Measurements from ENCODE around the gene GON4L. TPM values are rescaled to one million over a fixed set of nuclear protein-coding genes. Genes with fewer than 3 reads are reported as not detected.
"Not testable (repeated sequence)": the region's sequence is repeated elsewhere in the genome, so short reads cannot be mapped to it uniquely, and the experiment has no call there.

GON4L gene
- total RNA-seq, 1 experiment from 2014 or later: 43.7 TPM

GRCh38 chr1:155706139-155706538 lies 150.9 kb downstream of the GON4L start:
- Mint-ChIP-seq H3K4me1 (ENCODE audit: low read depth, unreplicated experiment) (no peaks in the 10 kb centered on the region), H3K27ac (ENCODE audit: unreplicated experiment) (no peak overlapping the region), H3K9me3 (ENCODE audit: unreplicated experiment) (peaks cover 7% of the 10 kb centered on the region), H3K4me3 (ENCODE audit: unreplicated experiment) (no peak overlapping the region), H3K36me3 (ENCODE audit: insufficient read depth, unreplicated experiment) (peaks cover 42% of the 10 kb centered on the region), H3K27me3 (ENCODE audit: insufficient read depth, unreplicated experiment) (no peaks in the 10 kb centered on the region)
- BruUV-seq (replicated peaks): no TSS peak
- Histone ChIP-seq H3K9me3 (no peaks in the 10 kb centered on the region), H3K4me3 (ENCODE audit: low read depth, low read length) (no peak overlapping the region), H3K4me1 (no peaks in the 10 kb centered on the region), H3K36me3 (ENCODE audit: control insufficient read depth, insufficient read depth, low read length) (no peaks in the 10 kb centered on the region; the same call in 1 of the 2 replicates), H3K27me3 (replicated peaks; ENCODE audit: control insufficient read depth, insufficient read depth, low read length) (no peaks in the 10 kb centered on the region)
- intact Hi-C loops (cut with micrococcal nuclease; ENCODE audit: unreplicated experiment): no loop called here
- ChIA-PET POLR2A (no interaction called here), CTCF (no interaction called here)
- DNase-seq: no peak
- TF ChIP-seq CTCF (IDR thresholded peaks at IDR 0.05; ENCODE audit: insufficient read depth in 1 of 2, low read depth in 1 of 2, low read length in 1 of 2, severe bottlenecking in 1 of 2, unreplicated experiment in 1 of 2): no peak

- DNase-seq; H3K9me3 ChIP-seq; H3K4me3 ChIP-seq (ENCODE audit: low read depth, low read length); POLR2A ChIA-PET; H3K36me3 ChIP-seq (ENCODE audit: control insufficient read depth, insufficient read depth, low read length); CTCF ChIA-PET; H3K4me3 Mint-ChIP-seq (ENCODE audit: unreplicated experiment); H3K27me3 ChIP-seq (replicated peaks; ENCODE audit: control insufficient read depth, insufficient read depth, low read length); H3K4me1 ChIP-seq; H3K9me3 Mint-ChIP-seq (ENCODE audit: unreplicated experiment); H3K27me3 Mint-ChIP-seq (ENCODE audit: insufficient read depth, unreplicated experiment); intact Hi-C loops (cut with micrococcal nuclease; ENCODE audit: unreplicated experiment); BruUV-seq (replicated peaks); H3K4me1 Mint-ChIP-seq (ENCODE audit: low read depth, unreplicated experiment): not testable (repeated sequence)
- H3K36me3 Mint-ChIP-seq (ENCODE audit: insufficient read depth, unreplicated experiment): peaks cover 43% of the 10 kb centered on the region
- peak overlapping the region; percentile 35 for H3K27ac Mint-ChIP-seq (ENCODE audit: unreplicated experiment)
These were observed 152.6 kb downstream of the GON4L start for GRCh38 chr1:155704414-155704813.

- Mint-ChIP-seq H3K9me3 (ENCODE audit: unreplicated experiment) (peaks cover 7% of the 10 kb centered on the region), H3K27me3 (ENCODE audit: insufficient read depth, unreplicated experiment) (no peaks in the 10 kb centered on the region), H3K27ac (ENCODE audit: unreplicated experiment) (no peak overlapping the region), H3K4me1 (ENCODE audit: low read depth, unreplicated experiment) (peaks cover 12% of the 10 kb centered on the region), H3K36me3 (ENCODE audit: insufficient read depth, unreplicated experiment) (peaks cover 50% of the 10 kb centered on the region), H3K4me3 (ENCODE audit: unreplicated experiment) (no peak overlapping the region)
- ChIA-PET POLR2A (no interaction called here), CTCF (no interaction called here)
- no peak for TF ChIP-seq CTCF (IDR thresholded peaks at IDR 0.05; ENCODE audit: insufficient read depth in 1 of 2, low read depth in 1 of 2, low read length in 1 of 2, severe bottlenecking in 1 of 2, unreplicated experiment in 1 of 2)
- DNase-seq: no peak
- no TSS peak for BruUV-seq (replicated peaks)
- Histone ChIP-seq H3K27me3 (replicated peaks; ENCODE audit: control insufficient read depth, insufficient read depth, low read length) (no peaks in the 10 kb centered on the region), H3K4me1 (peaks cover 18% of the 10 kb centered on the region), H3K9me3 (no peaks in the 10 kb centered on the region), H3K36me3 (ENCODE audit: control insufficient read depth, insufficient read depth, low read length) (no peaks in the 10 kb centered on the region), H3K4me3 (ENCODE audit: low read depth, low read length) (no peak overlapping the region)
- intact Hi-C loops (cut with micrococcal nuclease; ENCODE audit: unreplicated experiment): no loop called here
These were observed 153.8 kb downstream of the GON4L start for GRCh38 chr1:155703216-155703615.

- Mint-ChIP-seq H3K36me3 (ENCODE audit: insufficient read depth, unreplicated experiment) (peaks cover 62% of the 10 kb centered on the region), H3K4me1 (ENCODE audit: low read depth, unreplicated experiment) (peaks cover 23% of the 10 kb centered on the region)
- POLR2A ChIA-PET; H3K27me3 ChIP-seq (replicated peaks; ENCODE audit: control insufficient read depth, insufficient read depth, low read length); DNase-seq; H3K9me3 Mint-ChIP-seq (ENCODE audit: unreplicated experiment); BruUV-seq (replicated peaks); H3K36me3 ChIP-seq (ENCODE audit: control insufficient read depth, insufficient read depth, low read length); intact Hi-C loops (cut with micrococcal nuclease; ENCODE audit: unreplicated experiment); H3K27ac Mint-ChIP-seq (ENCODE audit: unreplicated experiment); H3K4me3 Mint-ChIP-seq (ENCODE audit: unreplicated experiment); H3K27me3 Mint-ChIP-seq (ENCODE audit: insufficient read depth, unreplicated experiment); H3K4me3 ChIP-seq (ENCODE audit: low read depth, low read length); CTCF ChIA-PET: not testable (repeated sequence)
- H3K4me1 ChIP-seq: peaks cover 23% of the 10 kb centered on the region
- peaks cover 11% of the 10 kb centered on the region for H3K9me3 ChIP-seq
These were observed 155.3 kb downstream of the GON4L start for GRCh38 chr1:155701675-155702074.

Other genes with a start within 250 kb of the GON4L start
- 64.3 and 65.3 TPM in 2 replicates for gene MSTO1, start 247.0 kb downstream of the GON4L start, total RNA-seq (2022)
- 61.1 and 63.0 TPM in 2 replicates for gene YY1AP1, start 168.4 kb downstream of the GON4L start, total RNA-seq (2022)
- gene DAP3, start 168.1 kb downstream of the GON4L start, total RNA-seq (2022): 165 and 185 TPM in 2 replicates
- gene SYT11, start 2.4 kb upstream of the GON4L start, total RNA-seq (2022): 0.05 TPM in 1 of 2 replicates, not detected in the other
- 21.9 and 23.0 TPM in 2 replicates for gene RIT1, start 54.1 kb upstream of the GON4L start, total RNA-seq (2022)
- gene KHDC4, start 77.2 kb upstream of the GON4L start, total RNA-seq (2022): 68.5 and 72.9 TPM in 2 replicates
- not detected in 2 replicates for gene RXFP4, start 84.4 kb upstream of the GON4L start, total RNA-seq (2022)
- 46.9 and 60.3 TPM in 2 replicates for gene ARHGEF2, start 121.3 kb upstream of the GON4L start, total RNA-seq (2022)
- 198 and 203 TPM in 2 replicates for gene SSR2, start 163.7 kb upstream of the GON4L start, total RNA-seq (2022)
- 60.9 and 65.5 TPM in 2 replicates for gene UBQLN4, start 196.6 kb upstream of the GON4L start, total RNA-seq (2022)
- 49.4 and 49.5 TPM in 2 replicates for gene LAMTOR2, start 197.6 kb upstream of the GON4L start, total RNA-seq (2022)
- 138 and 141 TPM in 2 replicates for gene RAB25, start 203.9 kb upstream of the GON4L start, total RNA-seq (2022)
- gene MEX3A, start 225.3 kb upstream of the GON4L start, total RNA-seq (2022): 8.9 and 12.2 TPM in 2 replicates

Data from Caco-2 (cell line).